SW480 (cell line): Measurements from ENCODE around the gene GPD1.
"Not testable (repeated sequence)": the region's sequence is repeated elsewhere in the genome, so short reads cannot be mapped to it uniquely, and the experiment has no call there.

Experiments used
- DNase-seq: peaks from one replicate; pipeline ENCODE4 v3.0.0-alpha.2; 2016; ENCODE audit warnings: low spot score

Gene GPD1

DNA sequence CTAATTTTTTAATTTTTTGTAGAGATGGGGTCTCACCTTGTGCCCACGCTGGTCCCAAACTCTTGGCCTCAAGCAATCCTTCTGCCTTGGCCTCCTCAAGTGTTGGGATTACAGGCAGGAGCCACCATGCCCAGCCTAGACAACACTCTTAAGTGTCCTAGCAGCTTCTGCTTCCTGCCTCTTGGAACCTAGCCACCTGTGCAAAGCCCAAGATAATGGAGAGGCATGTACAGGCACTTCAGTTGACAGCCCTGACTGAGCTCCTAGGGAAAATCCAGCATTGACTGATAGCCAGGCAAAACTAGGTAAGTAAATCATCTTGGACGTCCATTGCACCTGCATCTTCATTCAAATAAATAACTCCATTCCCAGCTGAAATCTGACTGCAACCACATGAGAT is 23.7 kb downstream of the GPD1 start:
- DNase-seq = no peak

DNA sequence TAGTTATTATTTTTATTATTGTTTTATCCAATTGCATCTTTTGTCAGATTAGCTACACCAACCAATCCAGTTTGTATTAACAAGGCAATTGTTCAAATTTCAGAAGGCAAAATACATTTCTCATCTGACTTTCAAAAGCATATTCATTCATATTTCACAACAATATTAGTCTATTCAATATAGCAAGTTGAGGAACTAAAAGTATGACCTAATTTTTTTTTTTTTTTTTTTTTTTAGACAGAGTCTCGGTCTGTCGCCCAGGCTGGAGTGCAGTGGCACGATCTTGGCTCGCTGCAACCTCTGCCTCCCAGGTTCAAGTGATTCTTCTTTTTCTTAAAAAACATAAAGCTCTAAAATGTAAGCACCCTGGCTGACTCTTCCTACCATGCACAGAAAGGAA is 25.5 kb downstream of the GPD1 start:
- no peak for DNase-seq

- DNase-seq = no peak
Measured at GRCh38 chr12:50132505-50133135, 28.8 kb downstream of the GPD1 start.

- DNase-seq = no peak
Measured at GRCh38 chr12:50142993-50143392, 39.2 kb downstream of the GPD1 start.

DNA sequence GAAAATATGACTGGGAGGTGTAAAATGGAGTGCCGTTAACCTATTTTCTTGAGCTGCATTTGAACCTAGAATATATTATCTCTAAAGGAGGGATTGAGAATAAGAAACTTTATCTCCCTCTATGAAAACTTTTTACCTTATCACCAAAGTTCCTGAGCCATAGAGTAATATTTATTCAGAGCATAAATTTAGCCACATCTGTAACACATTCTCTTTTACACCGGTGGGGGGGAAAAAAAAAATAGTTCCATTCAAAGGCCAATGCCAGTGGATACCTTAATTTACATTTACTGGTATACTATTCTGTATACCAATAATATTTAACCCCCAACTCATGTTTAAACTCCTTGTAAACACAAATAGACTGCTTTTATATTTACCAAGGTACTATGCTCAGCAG is 41.6 kb downstream of the GPD1 start:
- no peak for DNase-seq

DNA sequence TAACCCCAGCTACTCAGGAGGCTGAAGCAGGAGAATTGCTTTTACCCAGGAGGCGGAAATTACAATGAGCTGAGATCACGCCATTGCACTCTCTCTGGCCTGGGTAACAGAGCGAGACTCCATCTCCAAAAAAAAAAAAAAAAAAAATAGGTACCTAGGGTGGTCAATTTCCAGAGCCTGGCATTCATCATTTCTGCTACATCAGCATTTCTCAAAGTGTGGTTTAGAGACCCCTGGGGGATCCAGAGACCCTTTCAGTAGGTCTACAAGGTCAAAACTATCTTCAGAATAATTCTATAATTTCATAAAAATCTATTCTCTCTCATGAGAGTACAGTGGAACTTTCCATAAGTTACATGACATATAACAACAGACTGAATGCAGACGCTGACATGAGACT is 43.5 kb downstream of the GPD1 start:
- no peak for DNase-seq

DNA sequence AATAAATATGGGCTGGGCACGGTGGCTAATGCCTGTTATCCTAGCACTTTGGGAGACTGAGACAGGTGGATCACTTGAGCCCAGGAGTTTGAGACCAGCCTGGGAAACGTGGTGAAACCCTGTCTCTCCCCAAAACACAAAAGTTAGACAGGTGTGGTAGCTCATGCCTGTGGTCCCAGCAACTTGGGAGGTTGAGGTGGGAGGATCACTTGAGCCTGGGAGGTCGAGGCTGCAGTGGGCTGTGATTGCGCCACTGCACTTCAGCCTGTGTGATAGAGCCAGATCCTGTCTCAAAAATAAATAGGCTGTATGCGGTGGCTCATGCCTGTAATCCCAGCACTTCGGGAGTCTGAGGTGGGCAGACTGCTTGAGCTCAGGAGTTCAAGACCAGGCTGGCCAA is 44.2 kb downstream of the GPD1 start:
- DNase-seq = not testable (repeated sequence)

- no peak for DNase-seq
Measured at GRCh38 chr12:50149311-50149710, 45.5 kb downstream of the GPD1 start.

GRCh38 chr12:50151047-50151687 is 47.4 kb downstream of the GPD1 start:
- no peak for DNase-seq

- DNase-seq = not testable (repeated sequence)
Measured at GRCh38 chr12:50154947-50155346, 51.1 kb downstream of the GPD1 start.

DNA sequence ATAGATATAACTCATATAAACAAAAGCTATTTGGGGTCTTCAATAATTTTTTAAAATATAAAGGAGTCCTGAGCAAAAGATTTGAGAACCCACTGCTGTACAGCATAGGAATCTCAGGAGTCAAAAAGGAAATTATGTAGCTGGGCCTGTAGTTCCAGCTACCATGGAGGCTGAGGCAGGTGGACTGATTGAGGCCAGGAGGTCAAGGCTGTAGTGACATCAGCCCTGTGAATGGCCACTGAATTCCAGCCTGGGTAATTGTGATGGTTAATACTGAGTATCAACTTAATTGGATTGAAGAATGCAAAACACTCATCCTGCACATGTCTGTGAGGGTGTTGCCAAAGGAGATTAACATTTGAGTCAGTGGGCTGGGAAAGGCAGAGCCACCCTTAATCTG is 52.8 kb downstream of the GPD1 start:
- no peak for DNase-seq

GRCh38 chr12:50157259-50157658 is 53.5 kb downstream of the GPD1 start:
- no peak for DNase-seq

- no peak for DNase-seq
Measured at GRCh38 chr12:50160643-50161042, 56.8 kb downstream of the GPD1 start.
